Osteocyte (in vitro differentiated cells): ENCODE data around the gene KLF2. TPM values are rescaled to one million over a fixed set of nuclear protein-coding genes. Genes with fewer than 3 reads are reported as not detected.

Experiments
- DNase-seq: peaks from one replicate; pipeline ENCODE4 v3.0.0; 2021; ENCODE audit warnings: mixed read lengths; ENCODE audit not compliant: unreplicated experiment; ENCODE audit errors: extremely low spot score
- H3K27ac Mint-ChIP-seq: one replicate; pipeline ENCODE4 v1.8.0; 2021; ENCODE audit warnings: mild to moderate bottlenecking, mixed read lengths; ENCODE audit not compliant: unreplicated experiment
- H3K27me3 Mint-ChIP-seq: one replicate; pipeline ENCODE4 v1.8.0; 2021; ENCODE audit warnings: mixed read lengths; ENCODE audit not compliant: unreplicated experiment
- H3K36me3 Mint-ChIP-seq: one replicate; pipeline ENCODE4 v1.8.0; 2021; ENCODE audit warnings: mixed read lengths; ENCODE audit not compliant: unreplicated experiment
- H3K4me1 Mint-ChIP-seq: one replicate; pipeline ENCODE4 v1.8.0; 2021; ENCODE audit warnings: mixed read lengths; ENCODE audit not compliant: unreplicated experiment
- H3K4me3 Mint-ChIP-seq: one replicate; pipeline ENCODE4 v1.8.0; 2021; ENCODE audit warnings: mild to moderate bottlenecking, moderate library complexity, mixed read lengths; ENCODE audit not compliant: unreplicated experiment
- H3K9me3 Mint-ChIP-seq: one replicate; pipeline ENCODE4 v1.8.0; 2021; ENCODE audit warnings: mixed read lengths; ENCODE audit not compliant: unreplicated experiment
- CTCF ChIP-seq: fragments of 200-600 bp; sonication (generic); IDR thresholded peaks from 2 replicates; pipeline ENCODE4 v1.5.0; 2021; ENCODE audit warnings: antibody characterized with exemption, mild to moderate bottlenecking, moderate library complexity
- total RNA-seq: library from RNA; stranded (reverse); gene quantifications from 2 replicates; pipeline ENCODE4 v1.2.1, GENCODE V29; 2021

The KLF2 gene
- total RNA-seq, 1 donor from 2014 or later, result 55.5 TPM

GRCh38 chr19:16315825-16316505, 8.7 kb upstream of the KLF2 start:
- H3K27me3 Mint-ChIP-seq, result no peaks in the 10 kb centered on the region
- DNase-seq, result no peak
- no peaks in the 10 kb centered on the region for H3K36me3 Mint-ChIP-seq
- H3K27ac Mint-ChIP-seq, result peak overlapping the region; percentile 94
- H3K9me3 Mint-ChIP-seq, result no peaks in the 10 kb centered on the region
- H3K4me1 Mint-ChIP-seq, result peaks cover 20% of the 10 kb centered on the region
- H3K4me3 Mint-ChIP-seq, result no peak overlapping the region
- no peak for TF ChIP-seq CTCF

- H3K4me3 Mint-ChIP-seq, result no peak overlapping the region
- no peaks in the 10 kb centered on the region for H3K27me3 Mint-ChIP-seq
- H3K36me3 Mint-ChIP-seq, result no peaks in the 10 kb centered on the region
- DNase-seq, result no peak
- no peak for TF ChIP-seq CTCF
- peak overlapping the region; percentile 94 for H3K27ac Mint-ChIP-seq
- peaks cover 20% of the 10 kb centered on the region for H3K4me1 Mint-ChIP-seq
- H3K9me3 Mint-ChIP-seq, result no peaks in the 10 kb centered on the region
These were observed 8.1 kb upstream of the KLF2 start for GRCh38 chr19:16316506-16316882.

- Mint-ChIP-seq H3K4me1 (peaks cover 20% of the 10 kb centered on the region), H3K9me3 (no peaks in the 10 kb centered on the region), H3K27me3 (no peaks in the 10 kb centered on the region), H3K36me3 (no peaks in the 10 kb centered on the region), H3K4me3 (no peak overlapping the region), H3K27ac (no peak overlapping the region)
- TF ChIP-seq CTCF, result no peak
- no peak for DNase-seq
These were observed 5.1 kb upstream of the KLF2 start for GRCh38 chr19:16319481-16319880.

GRCh38 chr19:16320987-16321386, 3.6 kb upstream of the KLF2 start:
- no peak overlapping the region for H3K4me3 Mint-ChIP-seq

GRCh38 chr19:16325161-16325527, 518 bp downstream of the KLF2 start:
- peak overlapping the region; percentile 65 for H3K4me3 Mint-ChIP-seq
- peak; percentile 37 for TF ChIP-seq CTCF
- H3K27me3 Mint-ChIP-seq, result no peaks in the 10 kb centered on the region
- H3K9me3 Mint-ChIP-seq, result no peaks in the 10 kb centered on the region
- no peak overlapping the region for H3K27ac Mint-ChIP-seq
- peak; percentile 88 for DNase-seq
- H3K36me3 Mint-ChIP-seq, result peaks cover 20% of the 10 kb centered on the region
- peaks cover 22% of the 10 kb centered on the region for H3K4me1 Mint-ChIP-seq

More at GRCh38 chr19:16320987-16321386, 3.6 kb upstream of the KLF2 start:
- no peaks in the 10 kb centered on the region for H3K27me3 Mint-ChIP-seq
- no peaks in the 10 kb centered on the region for H3K9me3 Mint-ChIP-seq
- H3K27ac Mint-ChIP-seq, result no peak overlapping the region
- no peak for TF ChIP-seq CTCF
- peaks cover 16% of the 10 kb centered on the region for H3K4me1 Mint-ChIP-seq
- H3K36me3 Mint-ChIP-seq, result peaks cover 2% of the 10 kb centered on the region
- DNase-seq, result no peak
